WI38 (cell line): ENCODE data around the gene ICA1.
"Not testable (repeated sequence)": the region's sequence is repeated elsewhere in the genome, so short reads cannot be mapped to it uniquely, and the experiment has no call there.

Experiments used
- H3K4me3 ChIP-seq: 2 replicates; pipeline ENCODE4 v1.5.1; 2011; ENCODE audit warnings: low read depth, mild to moderate bottlenecking, control low read depth, low read length
- TF ChIP-seq, protein P1 (sequence below): IDR thresholded peaks from 2 replicates; pipeline ENCODE4 v1.5.1; 2012; ENCODE audit warnings: low read depth, mild to moderate bottlenecking, control low read depth, low read length

ICA1 gene

GRCh38 chr7:8254215-8254614 lies 7.8 kb downstream of the ICA1 start:
- no peak overlapping the region for H3K4me3 ChIP-seq
- TF ChIP-seq, protein P1, sequence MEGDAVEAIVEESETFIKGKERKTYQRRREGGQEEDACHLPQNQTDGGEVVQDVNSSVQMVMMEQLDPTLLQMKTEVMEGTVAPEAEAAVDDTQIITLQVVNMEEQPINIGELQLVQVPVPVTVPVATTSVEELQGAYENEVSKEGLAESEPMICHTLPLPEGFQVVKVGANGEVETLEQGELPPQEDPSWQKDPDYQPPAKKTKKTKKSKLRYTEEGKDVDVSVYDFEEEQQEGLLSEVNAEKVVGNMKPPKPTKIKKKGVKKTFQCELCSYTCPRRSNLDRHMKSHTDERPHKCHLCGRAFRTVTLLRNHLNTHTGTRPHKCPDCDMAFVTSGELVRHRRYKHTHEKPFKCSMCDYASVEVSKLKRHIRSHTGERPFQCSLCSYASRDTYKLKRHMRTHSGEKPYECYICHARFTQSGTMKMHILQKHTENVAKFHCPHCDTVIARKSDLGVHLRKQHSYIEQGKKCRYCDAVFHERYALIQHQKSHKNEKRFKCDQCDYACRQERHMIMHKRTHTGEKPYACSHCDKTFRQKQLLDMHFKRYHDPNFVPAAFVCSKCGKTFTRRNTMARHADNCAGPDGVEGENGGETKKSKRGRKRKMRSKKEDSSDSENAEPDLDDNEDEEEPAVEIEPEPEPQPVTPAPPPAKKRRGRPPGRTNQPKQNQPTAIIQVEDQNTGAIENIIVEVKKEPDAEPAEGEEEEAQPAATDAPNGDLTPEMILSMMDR = no peak

DNA sequence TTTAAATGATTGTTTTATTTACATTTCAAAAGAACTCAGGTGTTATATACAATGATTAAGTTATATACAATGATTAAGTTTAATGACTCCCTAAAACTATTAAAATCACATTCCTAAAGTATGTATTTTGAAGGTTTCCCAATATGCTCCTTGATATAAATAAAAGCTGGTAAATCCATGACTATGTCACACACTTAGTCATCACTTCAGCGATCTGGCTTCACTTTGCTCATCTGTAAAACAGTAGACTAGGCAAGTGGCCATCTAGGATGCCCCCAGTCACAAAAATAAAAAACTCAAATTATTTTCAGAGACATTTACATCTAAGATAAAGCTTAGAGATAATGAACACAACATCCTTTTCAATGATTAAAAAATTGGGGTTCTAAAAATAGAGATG lies 10.8 kb downstream of the ICA1 start:
- no peak overlapping the region for H3K4me3 ChIP-seq
- TF ChIP-seq, protein P1 = no peak

DNA sequence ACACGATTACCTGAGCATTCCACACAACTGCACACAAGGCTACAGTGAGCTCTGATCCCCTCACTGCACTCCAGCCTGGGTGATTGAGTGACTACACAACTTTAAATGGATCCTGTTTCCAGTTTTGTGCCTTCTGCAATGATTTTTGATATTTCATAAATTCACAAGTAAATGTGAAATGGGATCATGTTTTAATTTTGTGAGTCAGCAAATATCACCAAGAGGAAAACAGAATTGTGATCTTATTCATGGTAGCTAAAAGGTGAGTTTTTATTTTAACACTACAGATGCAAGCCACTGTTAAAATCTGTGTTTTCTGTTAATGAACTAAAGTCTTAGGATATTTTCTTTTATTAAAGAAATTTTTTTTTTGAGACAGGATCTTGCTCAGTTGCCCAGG lies 11.4 kb downstream of the ICA1 start:
- no peak overlapping the region for H3K4me3 ChIP-seq
- TF ChIP-seq, protein P1 = no peak

- TF ChIP-seq, protein P1 = no peak
Measured at GRCh38 chr7:8249121-8249520, 12.8 kb downstream of the ICA1 start.

DNA sequence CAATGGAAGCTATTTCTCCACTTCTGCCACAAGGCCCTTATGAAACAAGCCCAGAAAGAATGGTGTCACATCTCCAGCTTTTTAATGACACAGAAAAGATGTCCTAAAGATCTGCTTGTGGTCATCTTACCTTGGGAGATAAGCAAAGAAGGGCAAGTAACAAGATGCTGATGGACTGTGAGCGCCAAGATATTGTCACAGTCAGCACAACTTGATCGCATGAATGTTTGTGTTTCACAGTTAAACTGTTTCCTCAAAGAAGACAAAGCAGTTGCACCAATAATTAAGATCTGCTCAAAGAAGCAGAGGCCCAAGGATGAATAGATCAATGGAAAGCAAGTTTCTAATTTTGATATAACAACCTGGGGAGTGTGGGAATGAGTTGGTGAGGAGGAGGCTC lies 15.9 kb downstream of the ICA1 start:
- H3K4me3 ChIP-seq = no peak overlapping the region
- TF ChIP-seq, protein P1 = no peak

More at GRCh38 chr7:8249121-8249520, 12.8 kb downstream of the ICA1 start:
- no peak overlapping the region for H3K4me3 ChIP-seq

DNA sequence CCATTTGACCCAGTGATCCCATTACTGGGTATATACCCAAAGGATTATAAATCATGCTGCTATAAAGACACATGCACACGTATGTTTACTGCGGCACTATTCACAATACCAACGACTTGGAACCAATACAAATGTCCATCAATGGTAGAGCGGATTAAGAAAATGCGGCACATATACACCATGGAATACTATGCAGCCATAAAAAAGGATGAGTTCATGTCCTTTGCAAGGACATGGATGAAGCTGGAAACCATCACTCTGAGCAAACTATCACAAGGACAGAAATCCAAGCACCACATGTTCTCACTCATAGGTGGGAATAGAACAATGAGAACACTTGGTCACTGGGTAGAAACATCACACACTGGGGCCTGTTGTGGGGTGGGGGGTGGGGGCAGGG lies 16.9 kb downstream of the ICA1 start:
- H3K4me3 ChIP-seq = not testable (repeated sequence)

GRCh38 chr7:8243059-8243458 lies 18.9 kb downstream of the ICA1 start:
- H3K4me3 ChIP-seq = not testable (repeated sequence)

DNA sequence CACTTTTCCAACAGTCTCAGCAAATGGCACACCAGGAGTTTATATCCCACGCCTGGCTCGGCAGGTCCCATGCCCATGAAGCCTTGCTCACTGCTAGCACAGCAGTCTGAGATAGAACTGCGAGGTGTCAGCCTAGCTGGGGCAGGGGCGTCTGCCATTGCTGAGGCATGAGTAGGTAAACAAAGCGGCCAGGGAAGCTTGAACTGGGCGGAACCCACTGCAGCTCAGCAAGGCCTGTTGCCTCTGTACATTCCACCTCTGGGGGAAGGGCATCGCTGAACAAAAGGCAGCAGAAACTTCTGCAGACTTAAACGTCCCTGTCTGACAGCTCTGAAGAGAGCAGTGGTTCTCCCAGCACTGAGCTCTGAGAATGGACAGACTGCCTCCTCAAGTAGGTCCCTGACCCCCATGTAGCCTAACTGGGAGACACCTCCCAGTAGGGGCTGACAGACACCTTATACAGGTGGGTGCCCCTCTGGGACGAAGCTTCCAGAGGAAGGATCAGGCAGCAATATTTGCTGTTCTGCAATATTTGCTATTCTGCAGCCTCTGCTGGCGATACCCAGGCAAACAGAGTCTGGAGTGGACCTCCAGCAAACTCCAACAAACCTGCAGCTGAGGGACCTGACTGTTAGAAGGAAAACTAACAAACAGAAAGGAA lies 22.1 kb downstream of the ICA1 start:
- H3K4me3 ChIP-seq = not testable (repeated sequence)

- TF ChIP-seq, protein P1 = no peak
- H3K4me3 ChIP-seq = no peak overlapping the region
Measured at GRCh38 chr7:8236780-8237407, 25.1 kb downstream of the ICA1 start.
